ENCODE measurements around the gene DLG5.

The DLG5 gene

GRCh38 chr10:77746047-77746707, 180.4 kb downstream of the DLG5 start:
- Histone ChIP-seq H3K79me1 (replicated peaks; ENCODE audit: low read length, poor library complexity, severe bottlenecking) (no peaks in the 10 kb centered on the region), H3K36me3 (ENCODE audit: control insufficient read depth in 1 of 2, insufficient read depth in 2 of 2, low read depth in 1 of 2, low read length in 2 of 2) (no peaks in the 10 kb centered on the region)

GRCh38 chr10:77744245-77744644, 182.3 kb downstream of the DLG5 start:
- H2BK5ac ChIP-seq (ENCODE audit: low read depth, low read length, poor library complexity, severe bottlenecking): no peak overlapping the region
- no peaks in the 10 kb centered on the region for H3K36me3 ChIP-seq (ENCODE audit: control insufficient read depth in 1 of 2, insufficient read depth in 2 of 2, low read depth in 1 of 2, low read length in 2 of 2)
- H3K27me3 ChIP-seq (ENCODE audit: control insufficient read depth in 1 of 2, insufficient read depth in 1 of 2, low read length in 2 of 2): no peaks in the 10 kb centered on the region
- H2BK120ac ChIP-seq (ENCODE audit: low read depth, low read length): no peak overlapping the region
- H3K27ac ChIP-seq (ENCODE audit: low read length, poor library complexity, severe bottlenecking): no peak overlapping the region
- no peak overlapping the region for H2BK12ac ChIP-seq (ENCODE audit: low read length in 2 of 2)
- peak; percentile 38 for DNase-seq
- no peak overlapping the region for H4K8ac ChIP-seq (ENCODE audit: low read length)
- H3K4me1 ChIP-seq (ENCODE audit: control insufficient read depth, insufficient read depth, low read depth, low read length): peaks cover 3% of the 10 kb centered on the region
- peak overlapping the region in 1 of 2 experiments; percentile 57 for H3K14ac ChIP-seq (ENCODE audit: low read length in 2 of 2)
- WGBS: 93% methylated on average over 4 of the region's 4 CpGs
- no peak overlapping the region for H3K4ac ChIP-seq (ENCODE audit: low read depth in 1 of 2, low read length in 2 of 2)
- H3K9me3 ChIP-seq (ENCODE audit: control insufficient read depth, low read length): peaks cover 8% of the 10 kb centered on the region
- H2BK15ac ChIP-seq (ENCODE audit: low read depth, poor library complexity, severe bottlenecking): no peak overlapping the region
- H3K79me1 ChIP-seq (replicated peaks; ENCODE audit: low read length, poor library complexity, severe bottlenecking): no peaks in the 10 kb centered on the region
- no peak overlapping the region for H4K91ac ChIP-seq (ENCODE audit: low read length)
- H2AK5ac ChIP-seq (ENCODE audit: low read length, severe bottlenecking): no peak overlapping the region
- no peak overlapping the region for H3K4me3 ChIP-seq (ENCODE audit: insufficient read depth in 1 of 2, low read depth in 1 of 2, low read length in 2 of 2)
- no peak overlapping the region for H3K23ac ChIP-seq (ENCODE audit: low read length in 2 of 2)
- H2AFZ ChIP-seq (ENCODE audit: low read depth, low read length): no peak overlapping the region
- H3K4me2 ChIP-seq (ENCODE audit: low read length, poor library complexity, severe bottlenecking): no peak overlapping the region
- no peak overlapping the region for H3K9ac ChIP-seq (ENCODE audit: low read length)
- no peak overlapping the region for H3K18ac ChIP-seq (ENCODE audit: low read depth in 1 of 2, low read length in 2 of 2)

More at GRCh38 chr10:77746047-77746707, 180.4 kb downstream of the DLG5 start:
- H3K18ac ChIP-seq (ENCODE audit: low read depth in 1 of 2, low read length in 2 of 2): no peak overlapping the region
- peak overlapping the region in 1 of 2 experiments; percentile 63 for H3K4me3 ChIP-seq (ENCODE audit: insufficient read depth in 1 of 2, low read depth in 1 of 2, low read length in 2 of 2)
- no peak overlapping the region for H2BK12ac ChIP-seq (ENCODE audit: low read length in 2 of 2)
- no peaks in the 10 kb centered on the region for H3K27me3 ChIP-seq (ENCODE audit: control insufficient read depth in 1 of 2, insufficient read depth in 1 of 2, low read length in 2 of 2)
- peak overlapping the region; percentile 35 for H4K8ac ChIP-seq (ENCODE audit: low read length)
- no peak overlapping the region for H3K4me2 ChIP-seq (ENCODE audit: low read length, poor library complexity, severe bottlenecking)
- no peak overlapping the region for H2AFZ ChIP-seq (ENCODE audit: low read depth, low read length)
- no peak overlapping the region for H3K23ac ChIP-seq (ENCODE audit: low read length in 2 of 2)
- whole genome bisulfite sequencing: 67% methylated on average over 13 of the region's 13 CpGs
- DNase-seq: peak; percentile 73
- H3K27ac ChIP-seq (ENCODE audit: low read length, poor library complexity, severe bottlenecking): no peak overlapping the region
- H2BK5ac ChIP-seq (ENCODE audit: low read depth, low read length, poor library complexity, severe bottlenecking): no peak overlapping the region
- no peak overlapping the region for H3K14ac ChIP-seq (ENCODE audit: low read length in 2 of 2)
- H2AK5ac ChIP-seq (ENCODE audit: low read length, severe bottlenecking): no peak overlapping the region
- peaks cover 22% of the 10 kb centered on the region for H3K9me3 ChIP-seq (ENCODE audit: control insufficient read depth, low read length)
- no peak overlapping the region for H4K91ac ChIP-seq (ENCODE audit: low read length)
- H2BK120ac ChIP-seq (ENCODE audit: low read depth, low read length): no peak overlapping the region
- H3K9ac ChIP-seq (ENCODE audit: low read length): peak overlapping the region; percentile 51
- peaks cover 3% of the 10 kb centered on the region for H3K4me1 ChIP-seq (ENCODE audit: control insufficient read depth, insufficient read depth, low read depth, low read length)
- H3K4ac ChIP-seq (ENCODE audit: low read depth in 1 of 2, low read length in 2 of 2): no peak overlapping the region
- H2BK15ac ChIP-seq (ENCODE audit: low read depth, poor library complexity, severe bottlenecking): no peak overlapping the region

- Histone ChIP-seq H3K4me3 (ENCODE audit: insufficient read depth in 1 of 2, low read depth in 1 of 2, low read length in 2 of 2) (no peak overlapping the region), H4K8ac (ENCODE audit: low read length) (no peak overlapping the region), H3K4ac (ENCODE audit: low read depth in 1 of 2, low read length in 2 of 2) (no peak overlapping the region), H3K23ac (ENCODE audit: low read length in 2 of 2) (no peak overlapping the region), H2AFZ (ENCODE audit: low read depth, low read length) (no peak overlapping the region), H3K18ac (ENCODE audit: low read depth in 1 of 2, low read length in 2 of 2) (no peak overlapping the region), H3K4me1 (ENCODE audit: control insufficient read depth, insufficient read depth, low read depth, low read length) (peaks cover 3% of the 10 kb centered on the region), H2AK5ac (ENCODE audit: low read length, severe bottlenecking) (no peak overlapping the region), H3K36me3 (ENCODE audit: control insufficient read depth in 1 of 2, insufficient read depth in 2 of 2, low read depth in 1 of 2, low read length in 2 of 2) (no peaks in the 10 kb centered on the region), H3K4me2 (ENCODE audit: low read length, poor library complexity, severe bottlenecking) (no peak overlapping the region), H3K9ac (ENCODE audit: low read length) (no peak overlapping the region), H4K91ac (ENCODE audit: low read length) (no peak overlapping the region), H2BK5ac (ENCODE audit: low read depth, low read length, poor library complexity, severe bottlenecking) (no peak overlapping the region), H3K27me3 (ENCODE audit: control insufficient read depth in 1 of 2, insufficient read depth in 1 of 2, low read length in 2 of 2) (no peaks in the 10 kb centered on the region), H3K14ac (ENCODE audit: low read length in 2 of 2) (no peak overlapping the region), H3K79me1 (replicated peaks; ENCODE audit: low read length, poor library complexity, severe bottlenecking) (no peaks in the 10 kb centered on the region), H2BK12ac (ENCODE audit: low read length in 2 of 2) (no peak overlapping the region), H3K27ac (ENCODE audit: low read length, poor library complexity, severe bottlenecking) (no peak overlapping the region), H2BK15ac (ENCODE audit: low read depth, poor library complexity, severe bottlenecking) (no peak overlapping the region), H2BK120ac (ENCODE audit: low read depth, low read length) (no peak overlapping the region), H3K9me3 (ENCODE audit: control insufficient read depth, low read length) (peaks cover 4% of the 10 kb centered on the region)
- DNase-seq: no peak
- 58% methylated on average over 5 of the region's 5 CpGs for WGBS
These were observed 184.4 kb downstream of the DLG5 start for GRCh38 chr10:77742172-77742571.

- Histone ChIP-seq H2BK120ac (ENCODE audit: low read depth, low read length) (no peak overlapping the region), H2AK5ac (ENCODE audit: low read length, severe bottlenecking) (no peak overlapping the region), H2BK5ac (ENCODE audit: low read depth, low read length, poor library complexity, severe bottlenecking) (no peak overlapping the region), H3K4me1 (ENCODE audit: control insufficient read depth, insufficient read depth, low read depth, low read length) (peaks cover 3% of the 10 kb centered on the region), H4K8ac (ENCODE audit: low read length) (no peak overlapping the region), H3K14ac (ENCODE audit: low read length in 2 of 2) (no peak overlapping the region), H3K27me3 (ENCODE audit: control insufficient read depth in 1 of 2, insufficient read depth in 1 of 2, low read length in 2 of 2) (no peaks in the 10 kb centered on the region), H2BK15ac (ENCODE audit: low read depth, poor library complexity, severe bottlenecking) (no peak overlapping the region), H3K4me3 (ENCODE audit: insufficient read depth in 1 of 2, low read depth in 1 of 2, low read length in 2 of 2) (no peak overlapping the region), H3K9ac (ENCODE audit: low read length) (no peak overlapping the region), H3K27ac (ENCODE audit: low read length, poor library complexity, severe bottlenecking) (no peak overlapping the region), H2BK12ac (ENCODE audit: low read length in 2 of 2) (no peak overlapping the region), H3K36me3 (ENCODE audit: control insufficient read depth in 1 of 2, insufficient read depth in 2 of 2, low read depth in 1 of 2, low read length in 2 of 2) (no peaks in the 10 kb centered on the region), H3K18ac (ENCODE audit: low read depth in 1 of 2, low read length in 2 of 2) (no peak overlapping the region), H3K79me1 (replicated peaks; ENCODE audit: low read length, poor library complexity, severe bottlenecking) (no peaks in the 10 kb centered on the region), H3K23ac (ENCODE audit: low read length in 2 of 2) (no peak overlapping the region), H4K91ac (ENCODE audit: low read length) (no peak overlapping the region), H2AFZ (ENCODE audit: low read depth, low read length) (no peak overlapping the region), H3K9me3 (ENCODE audit: control insufficient read depth, low read length) (peaks cover 4% of the 10 kb centered on the region), H3K4me2 (ENCODE audit: low read length, poor library complexity, severe bottlenecking) (no peak overlapping the region), H3K4ac (ENCODE audit: low read depth in 1 of 2, low read length in 2 of 2) (no peak overlapping the region)
- 96% methylated on average over 2 of the region's 2 CpGs for WGBS
- DNase-seq: no peak
These were observed 184.8 kb downstream of the DLG5 start for GRCh38 chr10:77741746-77742145.
